Loucy (cell line): ENCODE measurements around the gene APLP1.

ENCODE experiments used
- EZH2phosphoT487 ChIP-seq: fragments of 200-600 bp; IDR thresholded peaks from 2 replicates; pipeline ENCODE4 v1.6.1; 2018; ENCODE audit warnings: antibody characterized with exemption, mild to moderate bottlenecking, moderate library complexity, borderline replicate concordance
- TF ChIP-seq, protein P1 (sequence below): fragments of 200-600 bp; sonication (generic); conservative IDR thresholded peaks from 2 replicates; pipeline ENCODE4 v1.5.1; 2014; ENCODE audit warnings: mild to moderate bottlenecking, antibody characterized with exemption, low read length

DNA sequence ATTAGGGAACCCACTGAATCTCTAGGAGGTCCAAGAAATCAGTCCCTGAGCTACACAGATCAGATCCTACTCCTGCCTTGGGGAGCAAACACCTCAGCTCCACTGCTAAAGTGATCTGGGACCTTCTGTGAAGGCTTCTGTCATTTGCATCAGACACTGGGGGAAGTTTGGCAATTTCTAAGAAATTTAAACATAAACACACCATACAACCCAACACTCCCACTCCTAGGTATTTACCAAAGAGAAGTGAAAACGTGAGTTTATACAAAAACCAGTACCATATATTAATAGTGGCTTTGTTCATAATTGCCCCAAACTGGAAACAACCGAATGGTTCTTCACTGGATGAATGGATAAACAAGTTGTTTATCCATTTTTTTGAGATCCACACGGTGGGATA lies 47.1 kb downstream of the APLP1 start:
- TF ChIP-seq, protein P1, sequence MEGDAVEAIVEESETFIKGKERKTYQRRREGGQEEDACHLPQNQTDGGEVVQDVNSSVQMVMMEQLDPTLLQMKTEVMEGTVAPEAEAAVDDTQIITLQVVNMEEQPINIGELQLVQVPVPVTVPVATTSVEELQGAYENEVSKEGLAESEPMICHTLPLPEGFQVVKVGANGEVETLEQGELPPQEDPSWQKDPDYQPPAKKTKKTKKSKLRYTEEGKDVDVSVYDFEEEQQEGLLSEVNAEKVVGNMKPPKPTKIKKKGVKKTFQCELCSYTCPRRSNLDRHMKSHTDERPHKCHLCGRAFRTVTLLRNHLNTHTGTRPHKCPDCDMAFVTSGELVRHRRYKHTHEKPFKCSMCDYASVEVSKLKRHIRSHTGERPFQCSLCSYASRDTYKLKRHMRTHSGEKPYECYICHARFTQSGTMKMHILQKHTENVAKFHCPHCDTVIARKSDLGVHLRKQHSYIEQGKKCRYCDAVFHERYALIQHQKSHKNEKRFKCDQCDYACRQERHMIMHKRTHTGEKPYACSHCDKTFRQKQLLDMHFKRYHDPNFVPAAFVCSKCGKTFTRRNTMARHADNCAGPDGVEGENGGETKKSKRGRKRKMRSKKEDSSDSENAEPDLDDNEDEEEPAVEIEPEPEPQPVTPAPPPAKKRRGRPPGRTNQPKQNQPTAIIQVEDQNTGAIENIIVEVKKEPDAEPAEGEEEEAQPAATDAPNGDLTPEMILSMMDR, result no peak
- no peak for TF ChIP-seq EZH2phosphoT487
